ENCODE measurements around the gene RAPGEF4. TPM values are rescaled to one million over a fixed set of nuclear protein-coding genes. Genes with fewer than 3 reads are reported as not detected.

RAPGEF4 gene
- total RNA-seq, 1 donor from 2014 or later = 0.57 TPM

DNA sequence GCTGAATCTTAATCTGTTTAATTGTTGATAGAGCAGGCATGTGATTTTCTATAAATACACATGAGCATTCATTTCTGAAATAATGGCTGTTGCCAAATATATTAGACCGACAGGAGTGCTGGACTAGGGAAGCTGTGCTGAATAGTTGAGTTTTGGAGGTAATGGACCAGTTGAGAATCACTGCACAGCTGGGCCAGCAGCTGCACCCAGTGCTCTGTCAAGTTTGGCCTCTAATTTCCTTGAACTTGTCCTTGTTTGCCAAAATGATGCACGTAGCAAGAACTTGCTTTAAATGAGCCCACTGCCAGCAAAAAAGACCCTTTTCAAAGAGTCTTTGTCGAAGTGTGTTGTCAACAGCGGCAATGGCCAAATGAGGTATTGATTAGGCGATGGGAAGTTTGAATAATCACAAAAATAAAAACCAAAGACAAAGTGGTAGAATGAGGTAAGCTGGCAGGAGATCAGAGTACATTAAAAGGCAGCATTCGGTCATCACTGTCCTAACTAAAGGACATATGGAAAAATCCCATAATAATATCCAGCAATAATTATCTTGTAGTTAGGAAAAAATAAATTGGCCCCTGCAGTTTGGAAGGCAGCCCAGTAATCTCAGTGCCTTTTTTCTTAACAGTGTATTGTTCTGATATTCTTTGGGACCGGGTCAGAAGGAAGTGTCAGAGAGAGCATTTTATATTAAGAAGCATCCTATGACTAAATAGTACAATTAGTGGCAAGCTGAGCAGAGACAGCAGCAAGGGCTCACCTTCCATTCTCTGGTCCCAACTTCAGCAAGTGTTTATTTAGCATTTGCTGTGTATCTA lies 126.2 kb downstream of the RAPGEF4 start:
- TF ChIP-seq, protein P1, sequence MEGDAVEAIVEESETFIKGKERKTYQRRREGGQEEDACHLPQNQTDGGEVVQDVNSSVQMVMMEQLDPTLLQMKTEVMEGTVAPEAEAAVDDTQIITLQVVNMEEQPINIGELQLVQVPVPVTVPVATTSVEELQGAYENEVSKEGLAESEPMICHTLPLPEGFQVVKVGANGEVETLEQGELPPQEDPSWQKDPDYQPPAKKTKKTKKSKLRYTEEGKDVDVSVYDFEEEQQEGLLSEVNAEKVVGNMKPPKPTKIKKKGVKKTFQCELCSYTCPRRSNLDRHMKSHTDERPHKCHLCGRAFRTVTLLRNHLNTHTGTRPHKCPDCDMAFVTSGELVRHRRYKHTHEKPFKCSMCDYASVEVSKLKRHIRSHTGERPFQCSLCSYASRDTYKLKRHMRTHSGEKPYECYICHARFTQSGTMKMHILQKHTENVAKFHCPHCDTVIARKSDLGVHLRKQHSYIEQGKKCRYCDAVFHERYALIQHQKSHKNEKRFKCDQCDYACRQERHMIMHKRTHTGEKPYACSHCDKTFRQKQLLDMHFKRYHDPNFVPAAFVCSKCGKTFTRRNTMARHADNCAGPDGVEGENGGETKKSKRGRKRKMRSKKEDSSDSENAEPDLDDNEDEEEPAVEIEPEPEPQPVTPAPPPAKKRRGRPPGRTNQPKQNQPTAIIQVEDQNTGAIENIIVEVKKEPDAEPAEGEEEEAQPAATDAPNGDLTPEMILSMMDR (IDR thresholded peaks at IDR 0.05) = no peak
- no peaks in the 10 kb centered on the region for H3K9me3 Mint-ChIP-seq (ENCODE audit: low read depth)
- H3K36me3 Mint-ChIP-seq (ENCODE audit: low read depth) = no peaks in the 10 kb centered on the region
- no peak overlapping the region for H3K27ac Mint-ChIP-seq (ENCODE audit: unreplicated experiment)
- H3K4me3 Mint-ChIP-seq (ENCODE audit: unreplicated experiment) = no peak overlapping the region
- no peak for DNase-seq (ENCODE audit: low spot score)
- peaks cover 13% of the 10 kb centered on the region for H3K4me1 Mint-ChIP-seq (ENCODE audit: low read depth)
- H3K27me3 Mint-ChIP-seq (ENCODE audit: low read depth) = no peaks in the 10 kb centered on the region

DNA sequence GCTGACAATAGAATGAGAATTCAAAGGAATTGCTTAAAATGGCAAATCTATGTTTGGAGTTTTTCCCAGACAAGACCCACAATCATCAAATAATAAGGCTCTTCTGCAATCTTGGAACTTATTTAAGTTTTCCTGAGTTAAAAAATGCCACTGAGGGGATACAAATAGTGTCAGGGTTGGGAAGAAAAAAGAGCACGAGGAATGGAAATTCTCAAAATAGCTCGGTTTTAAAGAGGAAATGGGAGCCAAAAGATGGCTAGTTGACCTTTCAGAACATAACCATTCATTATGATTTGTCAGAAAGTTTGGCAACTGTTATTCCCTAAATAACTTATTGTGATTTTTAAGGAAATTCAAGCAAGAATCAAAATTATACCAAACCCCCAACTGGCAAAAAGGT lies 127.7 kb downstream of the RAPGEF4 start:
- Mint-ChIP-seq H3K27me3 (ENCODE audit: low read depth) (no peaks in the 10 kb centered on the region), H3K9me3 (ENCODE audit: low read depth) (no peaks in the 10 kb centered on the region), H3K36me3 (ENCODE audit: low read depth) (no peaks in the 10 kb centered on the region), H3K27ac (ENCODE audit: unreplicated experiment) (no peak overlapping the region), H3K4me1 (ENCODE audit: low read depth) (peaks cover 13% of the 10 kb centered on the region), H3K4me3 (ENCODE audit: unreplicated experiment) (no peak overlapping the region)
- DNase-seq (ENCODE audit: low spot score) = no peak
- TF ChIP-seq, protein P1 (IDR thresholded peaks at IDR 0.05) = no peak

DNA sequence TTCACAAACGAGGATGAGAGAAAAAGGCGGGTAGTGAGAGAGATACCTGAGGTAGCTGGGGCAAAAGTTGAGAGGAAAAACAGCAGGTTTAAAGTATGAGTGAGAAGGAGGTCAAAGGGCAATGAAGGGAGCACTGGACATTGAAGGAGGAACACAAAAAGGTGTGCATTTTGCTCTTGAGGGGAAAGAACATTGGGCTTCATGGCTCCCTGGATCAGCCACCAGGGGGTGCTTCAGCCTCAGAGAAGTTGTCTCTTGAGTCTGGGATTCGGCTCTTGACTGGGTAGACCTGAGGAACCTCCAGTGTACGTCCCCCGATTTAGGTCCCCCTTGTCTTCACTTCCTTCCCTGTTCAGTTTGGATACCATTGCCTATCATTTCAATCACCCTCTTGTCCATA lies 128.5 kb downstream of the RAPGEF4 start:
- TF ChIP-seq, protein P1 (IDR thresholded peaks at IDR 0.05) = peak; percentile 81
- H3K27ac Mint-ChIP-seq (ENCODE audit: unreplicated experiment) = no peak overlapping the region
- H3K4me3 Mint-ChIP-seq (ENCODE audit: unreplicated experiment) = no peak overlapping the region
- no peaks in the 10 kb centered on the region for H3K36me3 Mint-ChIP-seq (ENCODE audit: low read depth)
- no peaks in the 10 kb centered on the region for H3K27me3 Mint-ChIP-seq (ENCODE audit: low read depth)
- H3K4me1 Mint-ChIP-seq (ENCODE audit: low read depth) = peaks cover 13% of the 10 kb centered on the region
- no peaks in the 10 kb centered on the region for H3K9me3 Mint-ChIP-seq (ENCODE audit: low read depth)
- no peak for DNase-seq (ENCODE audit: low spot score)

DNA sequence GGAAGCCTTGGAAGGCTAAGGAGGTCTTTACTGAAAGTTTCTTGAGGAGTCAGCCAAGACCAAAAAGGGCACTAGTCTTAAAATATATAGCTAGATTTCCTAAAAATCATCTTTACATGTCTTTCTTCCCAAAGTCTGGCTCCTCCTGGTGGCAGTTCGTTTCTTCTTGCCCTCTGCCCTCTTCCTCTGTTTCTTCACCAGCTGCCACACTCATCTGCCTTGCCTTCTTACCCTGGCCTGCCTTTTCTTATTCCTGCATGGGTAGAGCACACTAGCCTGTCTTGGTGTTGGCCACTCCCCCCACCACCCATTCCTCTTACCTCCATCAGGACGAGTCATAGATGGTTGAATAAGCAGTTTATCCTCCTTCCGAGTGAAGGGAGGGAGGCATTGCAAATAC lies 129.8 kb downstream of the RAPGEF4 start:
- Mint-ChIP-seq H3K27ac (ENCODE audit: unreplicated experiment) (no peak overlapping the region), H3K27me3 (ENCODE audit: low read depth) (no peaks in the 10 kb centered on the region), H3K36me3 (ENCODE audit: low read depth) (no peaks in the 10 kb centered on the region), H3K4me3 (ENCODE audit: unreplicated experiment) (no peak overlapping the region), H3K9me3 (ENCODE audit: low read depth) (no peaks in the 10 kb centered on the region), H3K4me1 (ENCODE audit: low read depth) (peaks cover 1% of the 10 kb centered on the region)
- DNase-seq (ENCODE audit: low spot score) = no peak
- TF ChIP-seq, protein P1 (IDR thresholded peaks at IDR 0.05) = peak; percentile 32

DNA sequence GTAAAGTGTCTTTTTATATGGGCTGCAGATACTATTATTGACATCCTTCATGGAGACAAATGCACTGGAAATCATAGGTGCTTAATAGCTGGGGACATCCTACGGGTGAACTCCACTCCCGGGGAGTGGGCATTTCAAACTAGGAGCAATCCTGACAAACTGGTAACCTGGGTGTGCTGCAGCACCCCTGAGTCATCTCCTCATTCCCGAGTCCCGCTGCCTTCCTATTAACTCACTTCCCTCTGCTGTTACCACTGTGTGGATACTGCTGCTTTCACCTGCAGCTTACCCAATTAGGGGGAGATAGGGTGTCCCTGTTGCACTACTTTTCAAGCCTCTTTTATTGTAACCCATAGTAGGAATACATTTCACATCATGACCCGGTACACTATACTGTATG lies 134.2 kb downstream of the RAPGEF4 start:
- Mint-ChIP-seq H3K27me3 (ENCODE audit: low read depth) (no peaks in the 10 kb centered on the region), H3K4me3 (ENCODE audit: unreplicated experiment) (no peak overlapping the region), H3K36me3 (ENCODE audit: low read depth) (no peaks in the 10 kb centered on the region), H3K27ac (ENCODE audit: unreplicated experiment) (no peak overlapping the region), H3K4me1 (ENCODE audit: low read depth) (no peaks in the 10 kb centered on the region), H3K9me3 (ENCODE audit: low read depth) (peaks cover 5% of the 10 kb centered on the region)
- DNase-seq (ENCODE audit: low spot score) = no peak
- TF ChIP-seq, protein P1 (IDR thresholded peaks at IDR 0.05) = no peak
